HG02840 (cell line): ENCODE data around the gene ADSS1.

Experiments
- ATAC-seq: cut with Tn5 transposase; IDR thresholded peaks from one replicate; pipeline ENCODE4 v1.9.1; 2021; ENCODE audit warnings: mild to moderate bottlenecking, moderate library complexity, moderate number of reproducible peaks; ENCODE audit not compliant: unreplicated experiment, low FRiP score

The ADSS1 gene

GRCh38 chr14:104697892-104698583 lies 26.0 kb upstream of the ADSS1 start:
- no peak for ATAC-seq

- no peak for ATAC-seq
Measured at GRCh38 chr14:104698688-104699425, 25.2 kb upstream of the ADSS1 start.

- ATAC-seq, result no peak
Measured at GRCh38 chr14:104699426-104699748, 24.6 kb upstream of the ADSS1 start.

- ATAC-seq, result no peak
Measured at GRCh38 chr14:104700225-104700651, 23.8 kb upstream of the ADSS1 start.

GRCh38 chr14:104700747-104701217 lies 23.2 kb upstream of the ADSS1 start:
- ATAC-seq, result no peak

GRCh38 chr14:104701383-104702076 lies 22.5 kb upstream of the ADSS1 start:
- ATAC-seq, result no peak

GRCh38 chr14:104702106-104702505 lies 21.9 kb upstream of the ADSS1 start:
- ATAC-seq, result no peak

GRCh38 chr14:104702673-104703072 lies 21.4 kb upstream of the ADSS1 start:
- no peak for ATAC-seq

GRCh38 chr14:104703269-104703668 lies 20.8 kb upstream of the ADSS1 start:
- ATAC-seq, result no peak

GRCh38 chr14:104704252-104704651 lies 19.8 kb upstream of the ADSS1 start:
- no peak for ATAC-seq

- no peak for ATAC-seq
Measured at GRCh38 chr14:104705340-104706047, 18.5 kb upstream of the ADSS1 start.

GRCh38 chr14:104706733-104707607 lies 17.1 kb upstream of the ADSS1 start:
- no peak for ATAC-seq

- no peak for ATAC-seq
Measured at GRCh38 chr14:104707608-104708595, 16.1 kb upstream of the ADSS1 start.

GRCh38 chr14:104708606-104709268 lies 15.3 kb upstream of the ADSS1 start:
- no peak for ATAC-seq

GRCh38 chr14:104709387-104710039 lies 14.5 kb upstream of the ADSS1 start:
- no peak for ATAC-seq

- ATAC-seq, result no peak
Measured at GRCh38 chr14:104710071-104710735, 13.8 kb upstream of the ADSS1 start.
